Measurements from ENCODE around the gene TAS2R5.
"Not testable (repeated sequence)": the region's sequence is repeated elsewhere in the genome, so short reads cannot be mapped to it uniquely, and the experiment has no call there.

TAS2R5 gene

GRCh38 chr7:141789917-141790316, at the start of gene TAS2R5:
TSS of gene TAS2R5 (plus strand) at chr7:141790217. CDS start at chr7:141790362, 145 bp downstream.
- DNase-seq: no peak

- no peak for DNase-seq
Measured at GRCh38 chr7:141742229-141742628, 47.8 kb upstream of the TAS2R5 start.

GRCh38 chr7:141744131-141744530, 45.9 kb upstream of the TAS2R5 start:
- DNase-seq: no peak

- no peak for DNase-seq
Measured at GRCh38 chr7:141748396-141748795, 41.6 kb upstream of the TAS2R5 start.

- DNase-seq: not testable (repeated sequence)
Measured at GRCh38 chr7:141751904-141752303, 38.1 kb upstream of the TAS2R5 start.

- DNase-seq: peak in 1 of 2 donors; percentile 40
Measured at GRCh38 chr7:141752634-141753033, 37.4 kb upstream of the TAS2R5 start.

- DNase-seq: peak; percentile 19 to 66
Measured at GRCh38 chr7:141754939-141755338, 35.1 kb upstream of the TAS2R5 start.

- DNase-seq: no peak
Measured at GRCh38 chr7:141763797-141764196, 26.2 kb upstream of the TAS2R5 start, which contains the start of gene TAS2R3. TSS of gene TAS2R3 (plus strand) at chr7:141764097. CDS start at chr7:141764159, 62 bp downstream.

GRCh38 chr7:141770083-141770583, 19.9 kb upstream of the TAS2R5 start:
- DNase-seq: not testable (repeated sequence)

- DNase-seq: no peak
Measured at GRCh38 chr7:141776374-141776773, 13.6 kb upstream of the TAS2R5 start, which contains the start of gene TAS2R4. TSS of gene TAS2R4 (plus strand) at chr7:141776674. CDS start at chr7:141778489, 1,815 bp downstream.

GRCh38 chr7:141785706-141786552, 4.1 kb upstream of the TAS2R5 start:
- peak; percentile 40 to 61 for DNase-seq

- DNase-seq: no peak
Measured at GRCh38 chr7:141788296-141788695, 1.7 kb upstream of the TAS2R5 start.

- DNase-seq: no peak
Measured at GRCh38 chr7:141792526-141792925, 2.5 kb downstream of the TAS2R5 start.

- no peak for DNase-seq
Measured at GRCh38 chr7:141820067-141820466, 30.1 kb downstream of the TAS2R5 start.

- not testable (repeated sequence) for DNase-seq
Measured at GRCh38 chr7:141822432-141822831, 32.4 kb downstream of the TAS2R5 start.

GRCh38 chr7:141837683-141838082, 47.7 kb downstream of the TAS2R5 start:
- DNase-seq: no peak

GRCh38 chr7:141838581-141838980, 48.6 kb downstream of the TAS2R5 start:
- DNase-seq: no peak

- no peak for DNase-seq
Measured at GRCh38 chr7:141839256-141839655, 49.2 kb downstream of the TAS2R5 start.

GRCh38 chr7:141840708-141841107, 50.7 kb downstream of the TAS2R5 start:
- no peak for DNase-seq

Measured in inflammatory macrophage treated with lipopolysaccharide for 1 hour (primary cell).